Measurements from ENCODE around the gene LHFPL5. TPM values are rescaled to one million over a fixed set of nuclear protein-coding genes. Genes with fewer than 3 reads are reported as not detected.

Gene LHFPL5
- polyA plus RNA-seq, 1 donor (not counting 4 experiments of a cell fraction or from before 2014, with no cell fraction given): not detected

DNA sequence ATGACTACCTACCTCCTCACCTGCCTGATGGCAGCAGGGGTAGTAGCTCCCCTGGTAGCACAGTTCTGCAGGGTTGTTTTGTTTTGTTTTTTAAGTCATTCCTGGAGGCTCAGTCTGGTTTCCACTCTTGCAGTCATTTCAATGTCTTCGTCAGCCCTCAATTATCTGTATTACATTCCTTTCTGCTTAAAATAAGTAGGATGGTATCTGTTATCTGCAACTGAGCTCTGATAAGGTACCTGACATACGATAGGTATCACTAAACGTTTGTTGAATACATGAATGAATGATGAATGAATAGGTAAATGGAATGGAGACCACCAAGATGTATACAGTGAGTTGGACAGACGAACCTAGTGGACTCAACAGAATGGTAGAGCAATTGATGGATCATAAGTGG, 35.9 kb upstream of the LHFPL5 start:
- Histone ChIP-seq H3K9ac (ENCODE audit: control insufficient read depth, extremely low read depth, insufficient read depth, low read length) (no peak overlapping the region), H3K4me1 (ENCODE audit: control insufficient read depth, extremely low read depth, insufficient read depth, low read length) (peaks cover 4% of the 10 kb centered on the region), H4K20me1 (ENCODE audit: control insufficient read depth, extremely low read depth, insufficient read depth, low read length) (no peaks in the 10 kb centered on the region), H3K4me2 (ENCODE audit: control insufficient read depth, extremely low read depth, insufficient read depth, low read depth, low read length) (no peak overlapping the region), H2AFZ (ENCODE audit: control insufficient read depth, low read length) (no peak overlapping the region), H3K27ac (ENCODE audit: control insufficient read depth, insufficient read depth, low read length) (no peak overlapping the region), H3K79me2 (ENCODE audit: control insufficient read depth, insufficient read depth, low read length) (no peaks in the 10 kb centered on the region), H3K9me3 (ENCODE audit: control insufficient read depth, low read depth, low read length) (no peaks in the 10 kb centered on the region), H3K9me1 (ENCODE audit: control insufficient read depth, extremely low read depth, insufficient read depth, low read length) (no peaks in the 10 kb centered on the region), H3K36me3 (ENCODE audit: control insufficient read depth in 2 of 2, extremely low read depth in 1 of 2, insufficient read depth in 2 of 2, low read length in 2 of 2) (no peaks in the 10 kb centered on the region), H3K27me3 (ENCODE audit: control insufficient read depth, extremely low read depth, insufficient read depth, low read length) (peaks cover 11% of the 10 kb centered on the region), H3K4me3 (ENCODE audit: control insufficient read depth in 2 of 3, extremely low read depth in 1 of 3, insufficient read depth in 2 of 3, low read depth in 1 of 3, low read length in 3 of 3) (no peak overlapping the region)
- no peak for FAIRE-seq
- dilution Hi-C loops (cut with MboI; ENCODE audit: extremely low pct_ligation_motif_present, low sequenced_read_pairs): no loop called here
- TF ChIP-seq, protein P1, sequence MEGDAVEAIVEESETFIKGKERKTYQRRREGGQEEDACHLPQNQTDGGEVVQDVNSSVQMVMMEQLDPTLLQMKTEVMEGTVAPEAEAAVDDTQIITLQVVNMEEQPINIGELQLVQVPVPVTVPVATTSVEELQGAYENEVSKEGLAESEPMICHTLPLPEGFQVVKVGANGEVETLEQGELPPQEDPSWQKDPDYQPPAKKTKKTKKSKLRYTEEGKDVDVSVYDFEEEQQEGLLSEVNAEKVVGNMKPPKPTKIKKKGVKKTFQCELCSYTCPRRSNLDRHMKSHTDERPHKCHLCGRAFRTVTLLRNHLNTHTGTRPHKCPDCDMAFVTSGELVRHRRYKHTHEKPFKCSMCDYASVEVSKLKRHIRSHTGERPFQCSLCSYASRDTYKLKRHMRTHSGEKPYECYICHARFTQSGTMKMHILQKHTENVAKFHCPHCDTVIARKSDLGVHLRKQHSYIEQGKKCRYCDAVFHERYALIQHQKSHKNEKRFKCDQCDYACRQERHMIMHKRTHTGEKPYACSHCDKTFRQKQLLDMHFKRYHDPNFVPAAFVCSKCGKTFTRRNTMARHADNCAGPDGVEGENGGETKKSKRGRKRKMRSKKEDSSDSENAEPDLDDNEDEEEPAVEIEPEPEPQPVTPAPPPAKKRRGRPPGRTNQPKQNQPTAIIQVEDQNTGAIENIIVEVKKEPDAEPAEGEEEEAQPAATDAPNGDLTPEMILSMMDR (optimal IDR thresholded peaks at IDR 0.05 in 1 of 3, IDR thresholded peaks at IDR 0.05 in 1 of 3, conservative IDR thresholded peaks at IDR 0.05 in 1 of 3; ENCODE audit: extremely low read depth in 1 of 3, insufficient read depth in 2 of 3, low read length in 3 of 3): no peak
- TF ChIP-seq EZH2 (IDR thresholded peaks at IDR 0.05; ENCODE audit: low read length): no peak
- no peak for DNase-seq (ENCODE audit: low read depth, low spot score)

DNA sequence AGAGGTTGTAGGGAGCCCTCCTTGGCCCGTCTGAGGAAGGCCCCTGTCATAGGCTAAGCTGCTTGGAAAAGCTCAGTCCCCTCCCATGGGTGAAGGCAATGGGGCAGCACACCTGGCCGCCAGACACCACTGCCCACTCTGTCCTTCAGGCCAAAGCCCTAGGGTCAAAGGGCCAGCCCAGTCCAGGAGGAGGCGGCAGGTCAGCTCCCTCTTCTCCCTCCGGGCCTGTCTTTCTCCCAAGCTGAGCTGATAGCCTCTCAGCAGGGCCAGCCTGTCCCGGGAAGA, 33.9 kb upstream of the LHFPL5 start:
- no peak overlapping the region for H3K9ac ChIP-seq (ENCODE audit: control insufficient read depth, extremely low read depth, insufficient read depth, low read length)
- FAIRE-seq: no peak
- H3K4me2 ChIP-seq (ENCODE audit: control insufficient read depth, extremely low read depth, insufficient read depth, low read depth, low read length): no peak overlapping the region
- dilution Hi-C loops (cut with MboI; ENCODE audit: extremely low pct_ligation_motif_present, low sequenced_read_pairs): no loop called here
- no peaks in the 10 kb centered on the region for H3K36me3 ChIP-seq (ENCODE audit: control insufficient read depth in 2 of 2, extremely low read depth in 1 of 2, insufficient read depth in 2 of 2, low read length in 2 of 2)
- H3K4me1 ChIP-seq (ENCODE audit: control insufficient read depth, extremely low read depth, insufficient read depth, low read length): no peaks in the 10 kb centered on the region
- peaks cover 10% of the 10 kb centered on the region for H3K27me3 ChIP-seq (ENCODE audit: control insufficient read depth, extremely low read depth, insufficient read depth, low read length)
- no peaks in the 10 kb centered on the region for H3K9me1 ChIP-seq (ENCODE audit: control insufficient read depth, extremely low read depth, insufficient read depth, low read length)
- no peak for TF ChIP-seq EZH2 (IDR thresholded peaks at IDR 0.05; ENCODE audit: low read length)
- no peaks in the 10 kb centered on the region for H3K79me2 ChIP-seq (ENCODE audit: control insufficient read depth, insufficient read depth, low read length)
- DNase-seq (ENCODE audit: low read depth, low spot score): no peak
- H4K20me1 ChIP-seq (ENCODE audit: control insufficient read depth, extremely low read depth, insufficient read depth, low read length): no peaks in the 10 kb centered on the region
- H3K27ac ChIP-seq (ENCODE audit: control insufficient read depth, insufficient read depth, low read length): no peak overlapping the region
- no peaks in the 10 kb centered on the region for H3K9me3 ChIP-seq (ENCODE audit: control insufficient read depth, low read depth, low read length)
- no peak overlapping the region for H3K4me3 ChIP-seq (ENCODE audit: control insufficient read depth in 2 of 3, extremely low read depth in 1 of 3, insufficient read depth in 2 of 3, low read depth in 1 of 3, low read length in 3 of 3)
- no peak overlapping the region for H2AFZ ChIP-seq (ENCODE audit: control insufficient read depth, low read length)

DNA sequence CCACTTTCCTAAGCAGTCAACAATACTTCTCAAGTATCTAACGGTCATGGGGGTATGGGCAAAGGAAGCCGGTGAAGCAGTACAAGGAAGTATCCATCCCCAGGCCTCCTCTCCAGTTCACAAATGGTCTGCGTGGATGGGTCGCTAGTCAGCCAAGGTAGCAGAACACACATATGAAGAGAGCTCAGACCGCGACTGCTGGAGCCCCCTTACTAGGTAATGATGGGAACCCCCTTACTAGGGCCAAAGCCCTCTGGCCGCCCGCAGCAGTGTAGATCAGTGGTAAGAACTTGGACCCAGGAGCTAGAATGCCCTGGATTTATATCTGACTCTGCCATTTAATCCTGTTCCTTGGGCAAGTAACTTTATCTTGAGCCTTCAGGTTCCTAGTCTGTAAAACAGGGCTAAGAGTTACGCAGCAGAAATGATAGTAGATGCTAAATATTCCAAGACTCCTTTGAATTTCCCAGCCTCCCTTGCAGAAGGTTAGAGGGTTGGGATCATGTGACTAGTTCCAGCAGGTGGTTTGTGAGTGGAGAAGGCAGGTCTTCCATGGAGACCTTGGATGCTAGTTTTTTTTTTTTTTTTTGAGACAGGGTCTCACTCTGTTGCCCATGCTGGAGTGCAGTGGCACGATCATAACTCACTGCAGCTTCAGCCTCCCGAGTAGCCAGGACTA, 30.9 kb upstream of the LHFPL5 start:
- Histone ChIP-seq H2AFZ (ENCODE audit: control insufficient read depth, low read length) (no peak overlapping the region), H3K79me2 (ENCODE audit: control insufficient read depth, insufficient read depth, low read length) (no peaks in the 10 kb centered on the region), H3K4me2 (ENCODE audit: control insufficient read depth, extremely low read depth, insufficient read depth, low read depth, low read length) (no peak overlapping the region), H3K9me1 (ENCODE audit: control insufficient read depth, extremely low read depth, insufficient read depth, low read length) (no peaks in the 10 kb centered on the region), H3K36me3 (ENCODE audit: control insufficient read depth in 2 of 2, extremely low read depth in 1 of 2, insufficient read depth in 2 of 2, low read length in 2 of 2) (no peaks in the 10 kb centered on the region), H3K9me3 (ENCODE audit: control insufficient read depth, low read depth, low read length) (no peaks in the 10 kb centered on the region), H3K4me3 (ENCODE audit: control insufficient read depth in 2 of 3, extremely low read depth in 1 of 3, insufficient read depth in 2 of 3, low read depth in 1 of 3, low read length in 3 of 3) (no peak overlapping the region), H3K27me3 (ENCODE audit: control insufficient read depth, extremely low read depth, insufficient read depth, low read length) (peaks cover 24% of the 10 kb centered on the region), H4K20me1 (ENCODE audit: control insufficient read depth, extremely low read depth, insufficient read depth, low read length) (no peaks in the 10 kb centered on the region), H3K4me1 (ENCODE audit: control insufficient read depth, extremely low read depth, insufficient read depth, low read length) (no peaks in the 10 kb centered on the region), H3K9ac (ENCODE audit: control insufficient read depth, extremely low read depth, insufficient read depth, low read length) (no peak overlapping the region), H3K27ac (ENCODE audit: control insufficient read depth, insufficient read depth, low read length) (no peak overlapping the region)
- dilution Hi-C loops (cut with MboI; ENCODE audit: extremely low pct_ligation_motif_present, low sequenced_read_pairs): no loop called here
- FAIRE-seq: no peak
- DNase-seq (ENCODE audit: low read depth, low spot score): no peak
- TF ChIP-seq EZH2 (IDR thresholded peaks at IDR 0.05; ENCODE audit: low read length): no peak
- TF ChIP-seq, protein P1 (optimal IDR thresholded peaks at IDR 0.05 in 1 of 3, IDR thresholded peaks at IDR 0.05 in 1 of 3, conservative IDR thresholded peaks at IDR 0.05 in 1 of 3; ENCODE audit: extremely low read depth in 1 of 3, insufficient read depth in 2 of 3, low read length in 3 of 3): no peak

All from keratinocyte (primary cell).